ENCODE results near the gene SLX4IP. TPM values are rescaled to one million over a fixed set of nuclear protein-coding genes. Genes with fewer than 3 reads are reported as not detected.

SLX4IP gene
- total and polyA plus RNA-seq, 5 donors from 2014 or later = 1.5 to 4.1 (median 2.4) TPM

DNA sequence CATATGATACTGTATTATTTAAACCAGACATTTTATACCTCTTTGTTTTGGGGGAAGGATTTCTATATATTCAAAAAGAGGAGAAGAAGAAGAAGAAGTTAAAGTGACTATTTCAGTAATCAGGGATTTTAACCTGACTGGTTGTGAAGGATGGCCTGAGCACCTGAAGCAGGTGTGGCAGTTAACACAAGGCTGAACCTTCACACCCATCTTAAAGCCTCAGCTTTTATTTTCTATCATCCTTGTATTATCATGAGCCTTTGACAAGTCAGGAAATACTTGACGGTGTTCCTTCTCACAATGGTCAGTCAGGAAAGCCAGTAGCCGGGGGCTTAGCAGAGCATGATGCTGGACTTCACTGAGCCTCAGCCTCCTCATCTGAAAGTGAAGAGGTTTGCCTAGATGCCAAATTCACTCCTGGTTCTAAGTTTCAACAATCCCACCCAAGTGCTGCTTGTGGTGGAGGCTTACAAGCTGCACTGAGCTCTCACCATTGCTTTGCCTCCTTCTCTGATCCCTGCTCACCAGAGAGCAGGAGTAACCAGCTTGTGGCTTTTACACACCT, 121.5 kb downstream of the SLX4IP start:
- Histone ChIP-seq H3K9me3 (ENCODE audit: control insufficient read depth in 2 of 2, low read length in 2 of 2) (no peaks in the 10 kb centered on the region), H3K27ac (ENCODE audit: insufficient read depth, low read length, poor library complexity, severe bottlenecking) (no peak overlapping the region), H3K4me3 (ENCODE audit: low read depth, low read length) (no peak overlapping the region), H3K4me1 (ENCODE audit: control insufficient read depth, insufficient read depth, low read length, poor library complexity, severe bottlenecking) (no peaks in the 10 kb centered on the region), H3K36me3 (ENCODE audit: control insufficient read depth, insufficient read depth, low read length) (no peaks in the 10 kb centered on the region), H3K27me3 (ENCODE audit: control insufficient read depth, insufficient read depth, low read length) (no peaks in the 10 kb centered on the region)
- Mint-ChIP-seq H3K9me3 (peaks cover 0 to 1% (median 0%) of the 10 kb centered on the region in 7 donors), H3K27me3 (no peaks in the 10 kb centered on the region), H3K27ac (no peak overlapping the region), H3K4me3 (no peak overlapping the region), H3K36me3 (peaks cover 24% of the 10 kb centered on the region), H3K4me1 (peaks cover 6 to 21% (median 16%) of the 10 kb centered on the region in 4 donors)
- DNase-seq (no peak), ATAC-seq (ENCODE audit: low read depth in 2 of 2) (no peak)

DNA sequence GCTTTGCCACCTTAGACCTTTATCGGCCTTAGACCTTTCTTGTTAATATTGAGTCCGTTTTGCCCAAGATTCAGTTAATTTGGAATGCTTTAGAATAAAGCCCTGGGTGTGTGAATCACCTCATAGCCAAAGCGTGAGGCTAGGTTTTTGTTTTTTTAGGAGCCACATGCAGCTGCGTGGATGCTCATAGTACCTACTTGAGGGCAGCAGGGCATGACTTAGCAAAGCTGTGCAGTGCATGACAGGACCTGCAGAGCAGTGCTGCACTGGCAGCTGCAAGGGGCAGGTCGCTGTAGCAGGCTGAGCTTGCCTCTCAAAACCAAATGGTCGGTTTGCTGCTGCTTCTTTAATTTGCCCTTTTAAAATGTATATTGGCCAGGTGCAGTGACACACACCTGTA, 122.6 kb downstream of the SLX4IP start:
- peaks cover 30% of the 10 kb centered on the region for H3K36me3 Mint-ChIP-seq
- H3K36me3 ChIP-seq (ENCODE audit: control insufficient read depth, insufficient read depth, low read length) = no peaks in the 10 kb centered on the region

DNA sequence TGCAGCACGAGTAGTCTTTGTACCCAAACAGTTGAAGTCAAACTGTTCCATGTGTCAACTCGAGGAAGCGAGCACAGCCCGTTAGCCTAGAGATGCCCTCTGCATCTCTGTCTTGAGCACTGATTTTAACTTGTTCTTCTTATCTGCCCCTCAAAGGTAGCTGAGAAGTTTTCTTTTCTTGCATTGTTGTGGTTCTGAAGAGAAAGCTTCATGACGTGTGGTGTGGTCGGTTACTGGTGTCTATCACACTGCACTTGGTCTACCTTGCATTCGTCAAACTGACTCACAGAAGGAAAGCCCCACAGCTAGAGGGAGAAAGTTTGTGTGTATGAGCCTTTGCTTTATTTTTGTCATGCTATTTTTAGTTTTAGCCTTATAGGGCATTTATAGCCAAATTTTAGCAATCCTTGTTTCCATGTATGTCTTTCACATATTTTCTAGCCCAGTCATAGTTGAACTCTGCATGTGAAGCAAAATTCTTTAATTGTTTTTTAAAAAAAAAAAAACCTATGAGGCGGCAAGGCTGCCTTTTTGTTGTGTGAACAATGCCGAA, 123.6 kb downstream of the SLX4IP start:
- H3K4me3 ChIP-seq (ENCODE audit: low read depth, low read length) = no peak overlapping the region
- no peaks in the 10 kb centered on the region for H3K9me3 ChIP-seq (ENCODE audit: control insufficient read depth in 2 of 2, low read length in 2 of 2)
- DNase-seq (peak in 2 of 3 donors; percentile 10 to 50), ATAC-seq (ENCODE audit: low read depth in 2 of 2) (peak; percentile 79 to 86)
- Mint-ChIP-seq H3K27ac (peak overlapping the region in 1 of 3 donors; percentile 1), H3K4me1 (peaks cover 6 to 26% (median 17%) of the 10 kb centered on the region in 4 donors), H3K27me3 (no peaks in the 10 kb centered on the region), H3K36me3 (peaks cover 40% of the 10 kb centered on the region), H3K4me3 (peak overlapping the region in 1 of 4 donors; percentile 18), H3K9me3 (peaks cover 0 to 1% (median 0%) of the 10 kb centered on the region in 7 donors)
- no peak overlapping the region for H3K27ac ChIP-seq (ENCODE audit: insufficient read depth, low read length, poor library complexity, severe bottlenecking)
- no peaks in the 10 kb centered on the region for H3K36me3 ChIP-seq (ENCODE audit: control insufficient read depth, insufficient read depth, low read length)
- no peaks in the 10 kb centered on the region for H3K4me1 ChIP-seq (ENCODE audit: control insufficient read depth, insufficient read depth, low read length, poor library complexity, severe bottlenecking)
- no peaks in the 10 kb centered on the region for H3K27me3 ChIP-seq (ENCODE audit: control insufficient read depth, insufficient read depth, low read length)

More for the DNA sequence above, 122.6 kb downstream of the SLX4IP start:
- Mint-ChIP-seq H3K4me3 (no peak overlapping the region), H3K27ac (no peak overlapping the region), H3K27me3 (no peaks in the 10 kb centered on the region), H3K4me1 (peaks cover 6 to 18% (median 11%) of the 10 kb centered on the region in 4 donors), H3K9me3 (peaks cover 0 to 1% (median 0%) of the 10 kb centered on the region in 7 donors)
- Histone ChIP-seq H3K27me3 (ENCODE audit: control insufficient read depth, insufficient read depth, low read length) (no peaks in the 10 kb centered on the region), H3K27ac (ENCODE audit: insufficient read depth, low read length, poor library complexity, severe bottlenecking) (no peak overlapping the region), H3K4me1 (ENCODE audit: control insufficient read depth, insufficient read depth, low read length, poor library complexity, severe bottlenecking) (no peaks in the 10 kb centered on the region), H3K9me3 (ENCODE audit: control insufficient read depth in 2 of 2, low read length in 2 of 2) (no peaks in the 10 kb centered on the region), H3K4me3 (ENCODE audit: low read depth, low read length) (no peak overlapping the region)
- no peak for ATAC-seq (ENCODE audit: low read depth in 2 of 2)
- DNase-seq = no peak

- peaks cover 6 to 32% (median 23%) of the 10 kb centered on the region in 4 donors for H3K4me1 Mint-ChIP-seq
- ATAC-seq (ENCODE audit: low read depth in 2 of 2) = no peak
- H3K27ac Mint-ChIP-seq = no peak overlapping the region
These were observed 124.2 kb downstream of the SLX4IP start for GRCh38 chr20:10559266-10559665.

DNA sequence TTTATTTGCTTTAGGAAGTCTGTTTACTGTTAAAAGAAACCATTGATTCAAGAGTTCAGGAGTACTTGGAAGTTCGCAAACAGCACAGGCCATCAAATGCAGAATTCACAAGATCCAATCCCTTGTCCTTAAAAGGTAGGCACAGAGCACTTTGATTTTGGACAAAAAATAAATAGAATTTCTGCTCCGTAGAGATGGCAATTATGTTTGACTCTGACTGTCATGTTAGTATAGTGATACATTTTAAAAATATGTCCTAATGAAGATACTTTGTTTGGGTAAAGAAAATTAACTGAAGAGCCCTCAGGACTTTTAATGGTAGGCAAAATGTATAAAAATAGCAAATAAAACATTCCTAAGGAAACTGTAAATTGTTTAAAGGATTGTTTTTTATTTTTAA, 125.6 kb downstream of the SLX4IP start:
- Histone ChIP-seq H3K4me3 (ENCODE audit: low read depth, low read length) (no peak overlapping the region), H3K27me3 (ENCODE audit: control insufficient read depth, insufficient read depth, low read length) (no peaks in the 10 kb centered on the region), H3K9me3 (ENCODE audit: control insufficient read depth in 2 of 2, low read length in 2 of 2) (no peaks in the 10 kb centered on the region), H3K27ac (ENCODE audit: insufficient read depth, low read length, poor library complexity, severe bottlenecking) (no peak overlapping the region), H3K36me3 (ENCODE audit: control insufficient read depth, insufficient read depth, low read length) (no peaks in the 10 kb centered on the region), H3K4me1 (ENCODE audit: control insufficient read depth, insufficient read depth, low read length, poor library complexity, severe bottlenecking) (no peaks in the 10 kb centered on the region)
- DNase-seq = no peak
- Mint-ChIP-seq H3K4me1 (peaks cover 8 to 34% (median 24%) of the 10 kb centered on the region in 4 donors), H3K36me3 (peaks cover 47% of the 10 kb centered on the region), H3K4me3 (no peak overlapping the region), H3K9me3 (peaks cover 0 to 1% (median 0%) of the 10 kb centered on the region in 7 donors), H3K27me3 (no peaks in the 10 kb centered on the region), H3K27ac (no peak overlapping the region)
- ATAC-seq (ENCODE audit: low read depth in 2 of 2) = no peak

More at GRCh38 chr20:10559266-10559665, 124.2 kb downstream of the SLX4IP start:
- Histone ChIP-seq H3K4me3 (ENCODE audit: low read depth, low read length) (no peak overlapping the region), H3K36me3 (ENCODE audit: control insufficient read depth, insufficient read depth, low read length) (no peaks in the 10 kb centered on the region), H3K27ac (ENCODE audit: insufficient read depth, low read length, poor library complexity, severe bottlenecking) (no peak overlapping the region), H3K9me3 (ENCODE audit: control insufficient read depth in 2 of 2, low read length in 2 of 2) (no peaks in the 10 kb centered on the region), H3K27me3 (ENCODE audit: control insufficient read depth, insufficient read depth, low read length) (no peaks in the 10 kb centered on the region), H3K4me1 (ENCODE audit: control insufficient read depth, insufficient read depth, low read length, poor library complexity, severe bottlenecking) (no peaks in the 10 kb centered on the region)
- Mint-ChIP-seq H3K9me3 (peaks cover 0 to 1% (median 0%) of the 10 kb centered on the region in 7 donors), H3K36me3 (peaks cover 45% of the 10 kb centered on the region), H3K4me3 (peak overlapping the region in 1 of 4 donors; percentile 18), H3K27me3 (no peaks in the 10 kb centered on the region)
- no peak for DNase-seq

GRCh38 chr20:10561302-10561701, 126.2 kb downstream of the SLX4IP start:
- Mint-ChIP-seq H3K9me3 (peaks cover 0 to 1% (median 0%) of the 10 kb centered on the region in 7 donors), H3K4me3 (no peak overlapping the region), H3K27ac (no peak overlapping the region), H3K36me3 (peaks cover 50% of the 10 kb centered on the region), H3K4me1 (peaks cover 11 to 36% (median 24%) of the 10 kb centered on the region in 4 donors), H3K27me3 (no peaks in the 10 kb centered on the region)
- Histone ChIP-seq H3K4me3 (ENCODE audit: low read depth, low read length) (no peak overlapping the region), H3K36me3 (ENCODE audit: control insufficient read depth, insufficient read depth, low read length) (no peaks in the 10 kb centered on the region), H3K27me3 (ENCODE audit: control insufficient read depth, insufficient read depth, low read length) (no peaks in the 10 kb centered on the region), H3K27ac (ENCODE audit: insufficient read depth, low read length, poor library complexity, severe bottlenecking) (no peak overlapping the region), H3K4me1 (ENCODE audit: control insufficient read depth, insufficient read depth, low read length, poor library complexity, severe bottlenecking) (no peaks in the 10 kb centered on the region), H3K9me3 (ENCODE audit: control insufficient read depth in 2 of 2, low read length in 2 of 2) (no peaks in the 10 kb centered on the region)
- DNase-seq = no peak
- no peak for ATAC-seq (ENCODE audit: low read depth in 2 of 2)

GRCh38 chr20:10562899-10563298, 127.8 kb downstream of the SLX4IP start:
- H3K36me3 Mint-ChIP-seq = peaks cover 51% of the 10 kb centered on the region
- H3K4me1 ChIP-seq (ENCODE audit: control insufficient read depth, insufficient read depth, low read length, poor library complexity, severe bottlenecking) = no peaks in the 10 kb centered on the region
- no peaks in the 10 kb centered on the region for H3K27me3 ChIP-seq (ENCODE audit: control insufficient read depth, insufficient read depth, low read length)
- H3K9me3 Mint-ChIP-seq = peaks cover 0 to 1% (median 0%) of the 10 kb centered on the region in 7 donors
- no peak overlapping the region for H3K4me3 Mint-ChIP-seq
- ATAC-seq (ENCODE audit: low read depth in 2 of 2) (no peak), DNase-seq (no peak)
- H3K36me3 ChIP-seq (ENCODE audit: control insufficient read depth, insufficient read depth, low read length) = peaks cover 4% of the 10 kb centered on the region
- H3K4me1 Mint-ChIP-seq = peaks cover 11 to 38% (median 24%) of the 10 kb centered on the region in 4 donors
- H3K27ac Mint-ChIP-seq = no peak overlapping the region
- H3K9me3 ChIP-seq (ENCODE audit: control insufficient read depth in 2 of 2, low read length in 2 of 2) = no peaks in the 10 kb centered on the region
- no peaks in the 10 kb centered on the region for H3K27me3 Mint-ChIP-seq
- H3K27ac ChIP-seq (ENCODE audit: insufficient read depth, low read length, poor library complexity, severe bottlenecking) = no peak overlapping the region
- no peak overlapping the region for H3K4me3 ChIP-seq (ENCODE audit: low read depth, low read length)

Measured in CD4-positive, CD25-positive, alpha-beta regulatory T cell (primary cell).